DOHH2 (cell line): ENCODE data around the gene SCN11A.

ENCODE experiments used
- CTCF ChIP-seq: fragments of 200-600 bp; sonication (generic); IDR thresholded peaks from one replicate; pipeline ENCODE4 v1.5.1; 2014; ENCODE audit warnings: antibody characterized with exemption, mild to moderate bottlenecking, low read depth, low read length; ENCODE audit not compliant: poor library complexity, severe bottlenecking
- EZH2phosphoT487 ChIP-seq: fragments of 200-600 bp; sonication (generic); IDR thresholded peaks from 2 replicates; pipeline ENCODE4 v1.6.1; 2017; ENCODE audit warnings: borderline replicate concordance, mild to moderate bottlenecking, antibody characterized with exemption, low read length, moderate library complexity, mixed read lengths

GRCh38 chr3:39082666-39083313 lies 31.0 kb upstream of the SCN11A start:
- no peak for TF ChIP-seq CTCF
- TF ChIP-seq EZH2phosphoT487 = no peak
